ENCODE results near the gene RNF168. TPM values are rescaled to one million over a fixed set of nuclear protein-coding genes. Genes with fewer than 3 reads are reported as not detected.

The RNF168 gene
- total and polyA plus RNA-seq, 2 of the 4 experiments (the other 2 are of a cell fraction) = 2.5 to 15.2 TPM

GRCh38 chr3:196528639-196529233 lies 25.2 kb upstream of the RNF168 start (continued):
- TF ChIP-seq CHD1 (IDR thresholded peaks at IDR 0.05; ENCODE audit: low read depth, low read length) (no peak), FOS (IDR thresholded peaks at IDR 0.05; ENCODE audit: low read depth, low read length) (no peak)

GRCh38 chr3:196525141-196525540 lies 21.6 kb upstream of the RNF168 start:
- H4K91ac ChIP-seq (ENCODE audit: insufficient read depth, low read depth, low read length) = no peak overlapping the region
- no peak overlapping the region for H3K23ac ChIP-seq (ENCODE audit: low read depth, low read length)
- no peak overlapping the region for H3K4me3 ChIP-seq (ENCODE audit: insufficient read depth, low read depth, low read length)
- DNase-seq (no peak), ATAC-seq (ENCODE audit: low read depth) (no peak)
- H2BK120ac ChIP-seq (ENCODE audit: low read depth, low read length) = no peak overlapping the region
- H3K4me1 ChIP-seq (ENCODE audit: control insufficient read depth, insufficient read depth, low read length) = 0 out of 2 replicates have a peak, but pooled peaks cover 2% of the 10 kb centered on the region
- ChIA-PET POLR2A (ENCODE audit: unreplicated experiment) (no interaction called here), CTCF (interaction anchor here (1.7 kb wide), 1 partner anchor 271 kb away, joined by 3 read pairs; no protein-coding TSS in a partner anchor)
- no peak overlapping the region for H3K4ac ChIP-seq (ENCODE audit: low read depth, low read length)
- no peaks in the 10 kb centered on the region for H3K79me1 ChIP-seq (ENCODE audit: low read depth in 1 of 2, low read length in 2 of 2)
- no peaks in the 10 kb centered on the region for H3K36me3 ChIP-seq (ENCODE audit: control insufficient read depth, insufficient read depth, low read length)
- no peak overlapping the region for H2AK5ac ChIP-seq (ENCODE audit: low read depth, low read length)
- no peak overlapping the region for H3K56ac ChIP-seq (ENCODE audit: extremely low read depth, insufficient read depth, low read length)
- H3K27ac ChIP-seq (ENCODE audit: insufficient read depth, low read length) = no peak overlapping the region
- TF ChIP-seq CHD1 (IDR thresholded peaks at IDR 0.05; ENCODE audit: low read depth, low read length) (no peak), SMC3 (IDR thresholded peaks at IDR 0.05; ENCODE audit: low read depth, low read length) (no peak), CEBPB (IDR thresholded peaks at IDR 0.05; ENCODE audit: low read depth, low read length) (no peak), CTCF (conservative IDR thresholded peaks at IDR 0.05; ENCODE audit: low read depth, low read length) (no peak), FOS (IDR thresholded peaks at IDR 0.05; ENCODE audit: low read depth, low read length) (no peak), MAZ (IDR thresholded peaks at IDR 0.05; ENCODE audit: borderline replicate concordance, low read depth, low read length) (no peak), RFX5 (IDR thresholded peaks at IDR 0.05; ENCODE audit: low read depth, low read length) (no peak), POLR2A (IDR thresholded peaks at IDR 0.05; ENCODE audit: low read depth, low read length) (no peak), RAD21 (IDR thresholded peaks at IDR 0.05; ENCODE audit: low read length) (no peak), USF2 (IDR thresholded peaks at IDR 0.05; ENCODE audit: low read depth, low read length) (no peak), RCOR1 (IDR thresholded peaks at IDR 0.05; ENCODE audit: insufficient replicate concordance, low read length) (no peak)
- peaks cover 6% of the 10 kb centered on the region; the same call in 1 of the 2 replicates for H3K9me1 ChIP-seq (ENCODE audit: insufficient read depth, low read length)
- H4K20me1 ChIP-seq (ENCODE audit: insufficient read depth, low read length) = no peaks in the 10 kb centered on the region
- H4K8ac ChIP-seq (ENCODE audit: low read depth in 2 of 2, low read length in 2 of 2) = no peak overlapping the region
- intact Hi-C loops (cut with micrococcal nuclease) (no loop called here), dilution Hi-C loops (cut with HindIII; ENCODE audit: low sequenced_read_pairs, unreplicated experiment) (no loop called here), in situ Hi-C loops (cut with MboI; ENCODE audit: low sequenced_read_pairs) (no loop called here)
- H2BK5ac ChIP-seq (ENCODE audit: low read depth, low read length, poor library complexity, severe bottlenecking) = no peak overlapping the region
- H2BK15ac ChIP-seq (ENCODE audit: low read depth, low read length) = no peak overlapping the region
- H3K9ac ChIP-seq (ENCODE audit: low read depth, low read length) = no peak overlapping the region
- 80% methylated on average over 2 of the region's 4 CpGs; no CpG with 5 or more reads in 1 of the 2 experiments for WGBS, 2 experiments (ENCODE audit: extremely low coverage in 2 of 2, insufficient read length in 1 of 2)
- no peak overlapping the region for H3K4me2 ChIP-seq (ENCODE audit: low read depth, low read length)
- H4K5ac ChIP-seq (ENCODE audit: low read depth, low read length) = no peak overlapping the region
- no peak overlapping the region for H2AK9ac ChIP-seq (replicated peaks; ENCODE audit: low read depth, low read length, poor library complexity)
- BruUV-seq (replicated peaks) = no TSS peak
- no peak overlapping the region for H3K18ac ChIP-seq (ENCODE audit: low read depth, low read length)
- no peak overlapping the region for H2AFZ ChIP-seq (replicated peaks; ENCODE audit: low read length, poor library complexity)
- no peaks in the 10 kb centered on the region for H3K27me3 ChIP-seq (ENCODE audit: control insufficient read depth, insufficient read depth, low read length)
- no peak overlapping the region for H3K14ac ChIP-seq (replicated peaks; ENCODE audit: low read depth, low read length)
- H2BK20ac ChIP-seq (ENCODE audit: low read depth, low read length) = no peak overlapping the region
- H3K9me3 ChIP-seq (ENCODE audit: control insufficient read depth, insufficient read depth, low read length) = peaks cover 10% of the 10 kb centered on the region

Measured in IMR-90 (cell line).